GM18508 (cell line): ENCODE data around the gene YTHDF1.
"Not testable (repeated sequence)": the region's sequence is repeated elsewhere in the genome, so short reads cannot be mapped to it uniquely, and the experiment has no call there.

ENCODE experiments used
- ATAC-seq: cut with Tn5 transposase; IDR thresholded peaks from one replicate; pipeline ENCODE4 v1.9.1; 2021; ENCODE audit warnings: moderate number of reproducible peaks; ENCODE audit not compliant: insufficient read depth, unreplicated experiment

YTHDF1 gene

GRCh38 chr20:63160641-63161175, 55.2 kb downstream of the YTHDF1 start:
- ATAC-seq: no peak

GRCh38 chr20:63159826-63160640, 55.9 kb downstream of the YTHDF1 start:
- ATAC-seq: no peak

GRCh38 chr20:63159251-63159650, 56.7 kb downstream of the YTHDF1 start:
- ATAC-seq: not testable (repeated sequence)

GRCh38 chr20:63158845-63159244, 57.1 kb downstream of the YTHDF1 start:
- ATAC-seq: no peak

DNA sequence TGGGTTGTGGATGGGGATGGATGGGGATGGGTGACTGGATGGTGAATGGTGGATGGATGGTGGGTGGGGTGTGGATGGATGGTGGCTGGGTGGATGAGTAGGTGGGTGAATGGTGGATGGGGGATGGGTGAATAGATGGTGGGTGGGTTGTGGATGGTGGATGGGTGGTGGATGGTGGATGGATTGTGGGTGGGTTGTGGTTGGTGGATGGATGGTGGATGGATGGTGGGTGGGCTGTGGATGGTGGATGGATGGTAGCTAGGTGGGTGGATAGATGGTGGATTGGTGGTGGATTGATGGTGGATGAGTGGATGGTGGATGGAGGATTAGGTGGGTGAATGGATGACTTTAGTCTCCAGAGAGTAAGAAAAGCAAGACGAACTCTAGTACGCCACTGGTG, 57.6 kb downstream of the YTHDF1 start:
- no peak for ATAC-seq

GRCh38 chr20:63157431-63157830, 58.5 kb downstream of the YTHDF1 start:
- not testable (repeated sequence) for ATAC-seq

DNA sequence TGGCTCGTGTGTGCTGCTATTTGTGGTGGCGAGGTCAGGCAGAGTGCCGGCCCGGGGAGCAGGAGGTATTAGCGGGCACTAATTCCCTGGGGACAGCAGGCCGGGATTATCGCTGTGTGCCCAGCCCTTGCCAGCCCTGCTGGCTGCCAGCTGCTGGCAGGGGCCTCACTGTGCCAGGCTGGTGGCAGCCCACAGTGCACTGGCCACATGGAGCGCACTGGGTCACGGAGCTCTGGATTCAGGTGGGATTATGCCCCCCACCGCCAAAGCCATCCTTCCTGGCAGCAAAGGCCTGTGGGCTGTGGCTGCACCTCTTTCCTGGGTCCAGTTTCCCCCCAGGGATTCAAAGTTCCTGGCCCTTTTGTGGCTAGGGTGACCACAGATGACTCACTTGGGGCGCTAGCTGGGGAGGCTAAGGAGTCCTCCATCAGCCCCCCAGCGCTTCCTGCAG, 59.7 kb downstream of the YTHDF1 start:
- no peak for ATAC-seq

DNA sequence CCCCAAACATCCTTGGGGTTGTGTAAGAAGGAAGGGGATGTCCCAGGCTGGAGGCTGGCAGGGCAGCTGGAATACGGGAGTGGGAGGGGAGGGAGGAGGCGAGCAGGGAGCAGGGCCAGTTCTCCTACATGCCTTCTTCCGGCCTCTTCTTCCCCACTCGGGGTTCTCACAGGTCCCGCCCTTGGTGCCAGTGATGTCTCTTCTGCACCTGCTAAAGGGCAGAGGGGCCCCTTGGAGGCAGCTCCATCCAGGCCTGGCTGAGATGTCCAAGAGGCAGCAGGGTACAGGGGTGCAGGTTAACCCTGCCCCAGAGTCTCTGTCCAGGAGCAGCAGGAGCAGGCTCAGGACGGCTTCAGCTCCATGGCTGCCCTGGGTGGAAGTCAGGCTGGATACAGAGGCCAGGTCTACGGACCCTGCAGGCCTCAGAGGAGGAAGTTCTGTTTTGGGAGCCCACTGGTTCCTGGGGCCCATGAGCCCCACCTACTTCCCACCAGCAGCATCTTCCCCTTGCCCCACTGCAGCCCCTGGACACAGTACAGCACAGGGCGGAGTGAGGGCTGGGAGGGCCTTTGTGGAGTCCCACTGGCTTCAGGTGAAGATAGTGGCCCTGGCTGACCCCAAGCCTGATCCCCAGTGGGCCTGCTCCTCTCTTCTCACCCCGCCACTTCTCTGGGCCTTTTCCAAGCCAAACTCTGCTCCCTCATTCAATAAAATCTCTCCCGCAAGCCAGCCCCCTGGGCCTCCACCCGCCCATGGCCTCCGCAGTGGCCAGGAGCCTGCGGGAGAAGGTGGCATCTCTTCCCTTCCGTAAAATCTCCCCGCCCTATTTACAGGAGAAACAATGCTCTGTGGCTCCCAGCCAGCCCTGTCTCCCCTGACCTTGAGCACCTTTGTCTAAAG, 60.4 kb downstream of the YTHDF1 start:
- ATAC-seq: no peak

DNA sequence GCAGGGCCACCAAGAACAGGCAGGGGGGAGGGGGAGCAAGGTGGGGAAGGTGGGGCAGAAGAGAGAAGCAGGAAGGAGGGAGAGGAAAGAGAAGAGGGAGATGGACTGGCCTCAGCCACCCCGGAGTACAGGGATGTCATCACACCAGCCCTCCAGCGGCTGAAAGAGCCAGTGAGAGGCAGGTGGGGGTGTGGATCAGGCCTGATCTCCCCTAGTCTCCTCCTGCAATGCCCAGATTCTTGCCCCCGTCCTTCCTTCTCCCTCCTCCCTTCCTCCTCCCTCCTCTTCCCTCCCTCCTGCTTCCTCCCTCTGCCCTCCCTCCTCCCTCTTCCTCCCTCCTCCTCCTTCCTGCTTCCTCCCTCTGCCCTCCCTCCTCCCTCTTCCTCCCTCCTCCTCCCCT, 61.5 kb downstream of the YTHDF1 start:
- no peak for ATAC-seq

DNA sequence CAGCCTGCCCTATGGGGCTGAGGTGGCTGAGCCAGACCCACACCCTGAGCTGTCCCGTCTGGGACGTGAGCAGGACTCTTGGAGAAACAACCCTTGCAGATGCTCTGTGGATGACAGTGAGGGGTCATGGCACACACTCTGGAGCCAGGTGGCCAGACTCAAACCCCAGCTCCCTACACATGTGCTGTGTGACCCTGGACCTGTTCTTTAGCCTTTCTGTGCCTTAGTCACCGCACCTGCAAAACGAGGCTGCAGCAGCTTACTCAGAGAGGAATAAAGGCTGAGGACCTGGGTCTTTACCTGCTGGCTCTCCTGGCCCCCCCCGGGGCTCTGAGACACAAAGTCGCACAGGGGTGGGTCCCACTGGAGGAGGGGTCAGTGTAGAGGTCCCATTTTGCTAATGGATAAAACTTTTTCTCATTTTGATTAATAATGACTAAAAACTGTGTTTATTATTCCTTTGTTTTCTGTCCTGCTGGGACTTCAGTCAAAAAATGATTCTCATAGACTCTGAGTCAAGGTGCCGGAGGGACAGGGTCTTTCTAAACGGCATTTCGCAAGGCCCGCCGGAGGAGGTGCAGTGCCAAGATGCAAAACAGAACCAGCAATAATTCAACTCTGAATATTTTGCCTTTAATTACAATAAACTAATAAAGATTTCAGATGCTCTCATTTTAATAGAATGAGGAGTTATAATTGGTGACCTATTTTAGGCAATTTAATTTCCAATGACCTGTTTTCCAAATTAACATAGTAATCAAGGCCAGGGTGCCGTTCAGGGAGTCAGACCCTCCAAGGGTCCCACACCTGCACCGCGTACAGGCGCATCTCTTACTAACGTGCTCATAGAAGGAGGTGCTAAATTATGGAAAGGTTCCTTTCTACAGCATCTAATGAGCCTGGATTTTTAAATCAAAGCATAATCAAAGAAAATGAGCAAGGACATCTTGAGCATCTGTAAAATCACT, 62.4 kb downstream of the YTHDF1 start:
- no peak for ATAC-seq

GRCh38 chr20:63152322-63153253, 63.3 kb downstream of the YTHDF1 start:
- no peak for ATAC-seq

GRCh38 chr20:63151554-63152321, 64.2 kb downstream of the YTHDF1 start:
- ATAC-seq: no peak

DNA sequence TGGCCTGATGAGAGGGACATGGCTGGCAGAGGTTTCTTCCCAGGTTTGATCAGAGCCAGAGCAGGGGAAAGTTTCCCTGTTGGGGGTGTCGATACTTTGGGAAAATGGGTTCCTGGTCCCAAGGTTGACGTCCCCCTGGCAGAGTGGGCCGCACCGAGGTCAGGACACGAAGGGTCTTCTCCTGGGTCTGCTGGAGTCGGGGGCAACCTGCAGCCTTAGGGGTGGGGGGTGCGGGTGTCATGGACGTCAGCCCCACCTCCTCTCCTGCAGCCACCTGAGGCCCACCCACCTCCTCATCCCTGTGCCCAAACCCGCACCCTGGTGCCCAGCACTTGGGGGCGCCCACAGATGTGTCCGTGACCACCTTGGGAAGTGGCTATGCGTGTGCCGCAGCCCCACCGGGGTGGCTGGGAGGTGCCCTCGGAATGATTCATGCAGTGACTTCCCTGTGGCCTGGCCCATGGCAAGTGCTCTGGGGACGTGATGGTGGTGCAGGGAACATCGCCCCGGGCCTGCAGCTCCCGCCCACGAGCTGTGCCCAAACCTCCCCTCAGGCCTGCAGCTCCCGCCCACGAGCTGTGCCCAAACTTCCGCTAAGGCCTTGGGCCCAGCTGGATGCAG, 64.9 kb downstream of the YTHDF1 start:
- no peak for ATAC-seq

DNA sequence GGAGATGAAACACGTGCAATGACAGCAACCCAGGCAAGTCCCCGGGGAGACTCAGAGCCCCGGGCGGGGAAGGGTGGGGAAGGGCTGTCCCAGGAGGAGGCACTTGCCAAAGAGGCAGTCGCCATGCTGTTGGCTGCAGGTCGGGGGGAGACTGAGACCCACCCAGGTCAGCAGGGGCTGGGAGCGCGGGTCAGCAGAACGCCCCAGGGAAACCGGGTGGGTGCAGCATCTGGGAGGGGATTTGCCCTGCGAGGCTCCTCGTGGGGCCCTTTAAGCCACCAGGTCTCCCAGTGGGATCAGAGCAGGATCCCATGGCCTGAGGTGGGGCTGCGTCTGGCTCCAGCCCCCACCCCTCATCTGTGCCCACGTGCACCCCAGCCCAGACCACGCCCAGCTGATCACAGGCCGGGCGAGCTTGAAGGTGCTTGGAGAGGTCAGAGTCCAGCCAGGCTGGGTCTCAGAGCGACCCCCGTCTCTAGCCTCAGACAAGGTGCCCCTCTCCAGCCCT, 65.5 kb downstream of the YTHDF1 start:
- no peak for ATAC-seq

GRCh38 chr20:63149531-63150192, 66.3 kb downstream of the YTHDF1 start:
- no peak for ATAC-seq

GRCh38 chr20:63148696-63149095, 67.2 kb downstream of the YTHDF1 start:
- no peak for ATAC-seq

DNA sequence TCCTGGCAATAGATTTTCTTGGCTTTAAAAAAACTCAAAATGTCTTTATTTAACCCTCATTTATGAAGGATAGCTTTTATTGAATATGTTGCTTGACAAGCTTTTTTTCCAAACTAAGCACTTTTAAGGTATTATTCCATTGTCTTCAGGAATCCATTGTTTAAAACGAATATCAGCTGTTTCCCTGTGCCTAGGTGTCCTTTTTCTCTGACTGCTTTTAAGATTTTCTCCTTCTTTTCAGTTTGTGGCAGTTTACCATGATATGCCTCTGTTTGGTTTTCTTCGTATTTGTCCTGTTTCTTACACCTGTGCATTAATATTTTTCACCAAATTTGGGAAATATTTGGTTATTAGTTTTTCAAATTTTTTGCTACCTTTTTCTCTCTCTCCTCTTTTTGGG, 68.4 kb downstream of the YTHDF1 start:
- no peak for ATAC-seq
